ENCODE measurements around the gene TCHP.

The TCHP gene

GRCh38 chr12:109943811-109944210 is 43.7 kb downstream of the TCHP start:
- H3K4me3 Mint-ChIP-seq: no peak overlapping the region
- peaks cover 47% of the 10 kb centered on the region for H3K36me3 Mint-ChIP-seq
- DNase-seq: no peak
- CTCF ChIA-PET: no interaction called here
- H3K27ac Mint-ChIP-seq: no peak overlapping the region
- H3K4me1 Mint-ChIP-seq: peaks cover 25% of the 10 kb centered on the region
- no peaks in the 10 kb centered on the region for H3K27me3 Mint-ChIP-seq
- no peaks in the 10 kb centered on the region for H3K9me3 Mint-ChIP-seq

- DNase-seq: no peak
- Mint-ChIP-seq H3K36me3 (peaks cover 48% of the 10 kb centered on the region), H3K9me3 (no peaks in the 10 kb centered on the region), H3K27ac (no peak overlapping the region), H3K27me3 (no peaks in the 10 kb centered on the region), H3K4me1 (peaks cover 25% of the 10 kb centered on the region), H3K4me3 (no peak overlapping the region)
- CTCF ChIA-PET: no interaction called here
Observed at GRCh38 chr12:109944561-109945359, 44.7 kb downstream of the TCHP start.

GRCh38 chr12:109946505-109946904 is 46.4 kb downstream of the TCHP start:
- Mint-ChIP-seq H3K36me3 (peaks cover 62% of the 10 kb centered on the region), H3K27ac (peak overlapping the region; percentile 73), H3K4me3 (no peak overlapping the region)

DNA sequence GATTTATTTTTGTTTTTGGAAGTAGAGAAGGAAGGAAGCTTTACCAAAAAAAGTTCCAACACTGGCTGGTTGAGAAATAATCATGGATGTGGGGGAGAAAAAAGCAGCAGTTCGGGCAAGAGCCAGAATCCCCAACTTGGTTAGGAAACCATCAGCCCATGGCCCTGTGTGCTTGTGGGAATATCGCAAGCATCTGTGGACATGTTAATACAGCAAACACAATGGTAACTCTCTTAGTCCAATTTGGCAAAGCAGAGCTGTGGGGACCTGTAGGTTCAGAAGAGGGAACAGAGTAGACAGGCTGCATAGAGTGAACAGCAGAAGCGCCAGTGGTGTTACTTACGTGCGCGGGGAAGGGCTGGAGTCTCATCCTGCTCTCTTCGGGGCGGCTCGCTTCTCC is 46.8 kb downstream of the TCHP start:
- CTCF ChIA-PET: interaction anchor here (0.8 kb wide), 2 partner anchors 19 to 102 kb away, joined by 3 read pairs; no protein-coding TSS in a partner anchor
- peaks cover 25% of the 10 kb centered on the region for H3K4me1 Mint-ChIP-seq
- peaks cover 66% of the 10 kb centered on the region for H3K36me3 Mint-ChIP-seq
- H3K27me3 Mint-ChIP-seq: no peaks in the 10 kb centered on the region
- H3K4me3 Mint-ChIP-seq: no peak overlapping the region
- H3K27ac Mint-ChIP-seq: peak overlapping the region; percentile 73
- DNase-seq: no peak
- no peaks in the 10 kb centered on the region for H3K9me3 Mint-ChIP-seq

More at GRCh38 chr12:109946505-109946904, 46.4 kb downstream of the TCHP start:
- peak; percentile 35 for DNase-seq
- CTCF ChIA-PET: no interaction called here
- Mint-ChIP-seq H3K27me3 (no peaks in the 10 kb centered on the region), H3K4me1 (peaks cover 25% of the 10 kb centered on the region), H3K9me3 (no peaks in the 10 kb centered on the region)

DNA sequence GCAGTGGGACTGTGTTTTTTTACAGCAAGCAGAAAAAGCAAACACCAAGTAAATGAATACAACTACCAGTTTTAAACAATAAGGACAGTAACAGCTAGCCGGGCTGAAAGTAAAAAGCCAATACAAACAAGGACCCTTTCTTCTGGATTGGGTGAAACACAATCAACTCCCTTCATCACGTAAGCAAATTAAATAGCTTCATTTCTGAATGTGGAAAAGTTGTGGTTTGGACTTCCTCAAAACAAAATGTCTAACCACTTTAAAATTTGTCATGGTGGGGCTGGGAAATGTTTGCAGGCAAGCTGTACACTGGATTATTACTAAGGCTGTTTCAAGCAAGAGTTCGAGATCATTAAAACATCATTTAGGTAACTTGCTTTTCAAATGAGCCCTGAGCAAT is 47.4 kb downstream of the TCHP start:
- no peak overlapping the region for H3K4me3 Mint-ChIP-seq
- no peaks in the 10 kb centered on the region for H3K27me3 Mint-ChIP-seq
- H3K36me3 Mint-ChIP-seq: peaks cover 72% of the 10 kb centered on the region
- H3K4me1 Mint-ChIP-seq: peaks cover 27% of the 10 kb centered on the region
- peak overlapping the region; percentile 72 for H3K27ac Mint-ChIP-seq
- H3K9me3 Mint-ChIP-seq: no peaks in the 10 kb centered on the region
- DNase-seq: no peak
- CTCF ChIA-PET: interaction anchor here (0.8 kb wide), 2 partner anchors 19 to 102 kb away, joined by 3 read pairs; no protein-coding TSS in a partner anchor

DNA sequence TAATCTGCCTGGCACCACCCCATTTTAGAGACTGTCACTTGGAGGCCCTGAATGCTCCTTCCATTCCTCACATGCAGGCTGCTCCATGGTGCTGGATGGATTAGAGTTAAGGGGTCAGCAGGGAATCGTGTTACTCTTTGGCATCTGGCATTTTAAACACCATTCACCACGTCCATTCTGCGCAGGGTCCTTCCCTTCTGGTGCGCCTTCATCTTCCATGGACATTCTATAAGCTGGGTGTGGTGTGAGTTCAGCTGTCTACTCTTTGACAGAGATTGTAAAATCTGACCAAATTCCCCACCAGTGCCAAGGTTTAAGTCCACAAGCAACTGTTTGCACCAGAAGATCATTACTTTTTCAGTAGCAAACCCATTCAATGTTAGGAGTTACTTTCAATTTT is 48.3 kb downstream of the TCHP start:
- H3K27me3 Mint-ChIP-seq: no peaks in the 10 kb centered on the region
- peak overlapping the region; percentile 61 for H3K27ac Mint-ChIP-seq
- CTCF ChIA-PET: no interaction called here
- peaks cover 77% of the 10 kb centered on the region for H3K36me3 Mint-ChIP-seq
- no peaks in the 10 kb centered on the region for H3K9me3 Mint-ChIP-seq
- DNase-seq: no peak
- H3K4me3 Mint-ChIP-seq: no peak overlapping the region
- H3K4me1 Mint-ChIP-seq: peaks cover 29% of the 10 kb centered on the region

GRCh38 chr12:109949089-109949488 is 49.0 kb downstream of the TCHP start:
- peak overlapping the region; percentile 31 for H3K27ac Mint-ChIP-seq
- no peaks in the 10 kb centered on the region for H3K27me3 Mint-ChIP-seq
- H3K36me3 Mint-ChIP-seq: peaks cover 79% of the 10 kb centered on the region
- no peak overlapping the region for H3K4me3 Mint-ChIP-seq
- no peaks in the 10 kb centered on the region for H3K9me3 Mint-ChIP-seq
- no peak for DNase-seq
- H3K4me1 Mint-ChIP-seq: peaks cover 30% of the 10 kb centered on the region
- CTCF ChIA-PET: interaction anchor here (1.5 kb wide), 1 partner anchor 16 kb away, joined by 5 read pairs; no protein-coding TSS in a partner anchor

- H3K9me3 Mint-ChIP-seq: no peaks in the 10 kb centered on the region
- peaks cover 30% of the 10 kb centered on the region for H3K4me1 Mint-ChIP-seq
- H3K27me3 Mint-ChIP-seq: no peaks in the 10 kb centered on the region
- no peak overlapping the region for H3K4me3 Mint-ChIP-seq
- H3K36me3 Mint-ChIP-seq: peaks cover 79% of the 10 kb centered on the region
- CTCF ChIA-PET: no interaction called here
- no peak overlapping the region for H3K27ac Mint-ChIP-seq
- DNase-seq: no peak
Observed at GRCh38 chr12:109950625-109951024, 50.6 kb downstream of the TCHP start.

DNA sequence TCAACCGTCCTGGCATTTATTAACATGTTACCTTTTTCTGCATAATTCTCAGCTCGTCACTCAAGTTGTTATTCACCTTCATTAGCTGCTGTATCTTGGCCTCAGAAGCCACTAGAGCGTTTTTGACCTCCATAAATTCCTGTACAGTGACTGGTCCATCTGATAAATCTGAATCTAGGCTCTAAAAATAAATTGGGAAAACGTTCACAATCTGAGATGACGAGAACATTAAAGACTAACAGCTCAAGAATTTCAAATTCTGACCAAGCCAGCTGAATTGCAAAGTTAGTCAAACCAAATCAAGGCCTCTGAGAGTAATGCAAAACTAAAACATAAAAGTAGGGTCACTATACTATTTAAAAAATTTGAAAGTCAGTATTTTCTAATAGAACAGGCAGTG is 51.1 kb downstream of the TCHP start:
- no peaks in the 10 kb centered on the region for H3K27me3 Mint-ChIP-seq
- no peak overlapping the region for H3K27ac Mint-ChIP-seq
- H3K4me3 Mint-ChIP-seq: no peak overlapping the region
- H3K36me3 Mint-ChIP-seq: peaks cover 82% of the 10 kb centered on the region
- no peak for DNase-seq
- CTCF ChIA-PET: no interaction called here
- H3K4me1 Mint-ChIP-seq: peaks cover 30% of the 10 kb centered on the region
- no peaks in the 10 kb centered on the region for H3K9me3 Mint-ChIP-seq

GRCh38 chr12:109951751-109952150 is 51.7 kb downstream of the TCHP start:
- CTCF ChIA-PET: no interaction called here
- Mint-ChIP-seq H3K27me3 (no peaks in the 10 kb centered on the region), H3K9me3 (no peaks in the 10 kb centered on the region), H3K27ac (no peak overlapping the region), H3K4me3 (no peak overlapping the region), H3K36me3 (peaks cover 81% of the 10 kb centered on the region), H3K4me1 (peaks cover 24% of the 10 kb centered on the region)
- DNase-seq: no peak

GRCh38 chr12:109952160-109952858 is 52.2 kb downstream of the TCHP start:
- Mint-ChIP-seq H3K27ac (no peak overlapping the region), H3K27me3 (no peaks in the 10 kb centered on the region), H3K4me3 (no peak overlapping the region), H3K9me3 (no peaks in the 10 kb centered on the region), H3K4me1 (peaks cover 18% of the 10 kb centered on the region), H3K36me3 (peaks cover 79% of the 10 kb centered on the region)
- DNase-seq: no peak
- CTCF ChIA-PET: no interaction called here

DNA sequence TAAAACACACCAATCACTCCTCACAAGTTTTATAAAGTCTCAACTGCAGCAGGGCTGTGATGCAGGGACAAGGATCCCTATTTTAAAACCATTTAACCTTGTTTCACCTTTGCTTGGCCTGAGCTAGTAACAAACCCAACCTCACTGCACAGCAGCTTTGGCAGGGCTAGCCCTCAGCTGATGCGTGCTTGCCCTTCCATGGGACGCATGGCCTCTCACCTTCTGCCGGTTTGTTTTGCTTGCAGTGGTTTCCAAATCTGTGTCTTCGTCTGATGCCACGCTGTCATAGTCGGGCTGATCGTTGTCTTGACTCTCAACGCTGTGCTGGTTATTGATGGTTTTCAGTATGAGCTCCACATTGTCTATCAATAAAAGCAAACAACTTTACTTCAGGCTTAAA is 52.8 kb downstream of the TCHP start:
- Mint-ChIP-seq H3K36me3 (peaks cover 74% of the 10 kb centered on the region), H3K4me3 (no peak overlapping the region), H3K9me3 (no peaks in the 10 kb centered on the region), H3K4me1 (peaks cover 12% of the 10 kb centered on the region), H3K27me3 (no peaks in the 10 kb centered on the region), H3K27ac (no peak overlapping the region)
- no peak for DNase-seq
- CTCF ChIA-PET: no interaction called here

- no peak for DNase-seq
- Mint-ChIP-seq H3K4me1 (peaks cover 5% of the 10 kb centered on the region), H3K27ac (no peak overlapping the region), H3K27me3 (no peaks in the 10 kb centered on the region), H3K36me3 (peaks cover 72% of the 10 kb centered on the region), H3K4me3 (no peak overlapping the region), H3K9me3 (no peaks in the 10 kb centered on the region)
- CTCF ChIA-PET: no interaction called here
Observed at GRCh38 chr12:109953656-109954055, 53.6 kb downstream of the TCHP start.

- H3K9me3 Mint-ChIP-seq: no peaks in the 10 kb centered on the region
- H3K36me3 Mint-ChIP-seq: peaks cover 59% of the 10 kb centered on the region
- CTCF ChIA-PET: no interaction called here
- no peaks in the 10 kb centered on the region for H3K27me3 Mint-ChIP-seq
- H3K4me1 Mint-ChIP-seq: peaks cover 1% of the 10 kb centered on the region
- H3K4me3 Mint-ChIP-seq: no peak overlapping the region
- DNase-seq: no peak
- H3K27ac Mint-ChIP-seq: peak overlapping the region; percentile 45
Observed at GRCh38 chr12:109958374-109958773, 58.3 kb downstream of the TCHP start.
